ENCODE results near the gene PAWR. TPM values are rescaled to one million over a fixed set of nuclear protein-coding genes. Genes with fewer than 3 reads are reported as not detected.

The PAWR gene, protein sequence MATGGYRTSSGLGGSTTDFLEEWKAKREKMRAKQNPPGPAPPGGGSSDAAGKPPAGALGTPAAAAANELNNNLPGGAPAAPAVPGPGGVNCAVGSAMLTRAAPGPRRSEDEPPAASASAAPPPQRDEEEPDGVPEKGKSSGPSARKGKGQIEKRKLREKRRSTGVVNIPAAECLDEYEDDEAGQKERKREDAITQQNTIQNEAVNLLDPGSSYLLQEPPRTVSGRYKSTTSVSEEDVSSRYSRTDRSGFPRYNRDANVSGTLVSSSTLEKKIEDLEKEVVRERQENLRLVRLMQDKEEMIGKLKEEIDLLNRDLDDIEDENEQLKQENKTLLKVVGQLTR
- 7.2 TPM for total RNA-seq
- long read RNA-seq, full-length matches to known transcripts = 2 of 11 reads
- long read RNA-seq, partial matches to known transcripts = 5 of 11 reads
- long read RNA-seq, other reads (novel, unspliced or antisense) = 4 of 11 reads

DNA sequence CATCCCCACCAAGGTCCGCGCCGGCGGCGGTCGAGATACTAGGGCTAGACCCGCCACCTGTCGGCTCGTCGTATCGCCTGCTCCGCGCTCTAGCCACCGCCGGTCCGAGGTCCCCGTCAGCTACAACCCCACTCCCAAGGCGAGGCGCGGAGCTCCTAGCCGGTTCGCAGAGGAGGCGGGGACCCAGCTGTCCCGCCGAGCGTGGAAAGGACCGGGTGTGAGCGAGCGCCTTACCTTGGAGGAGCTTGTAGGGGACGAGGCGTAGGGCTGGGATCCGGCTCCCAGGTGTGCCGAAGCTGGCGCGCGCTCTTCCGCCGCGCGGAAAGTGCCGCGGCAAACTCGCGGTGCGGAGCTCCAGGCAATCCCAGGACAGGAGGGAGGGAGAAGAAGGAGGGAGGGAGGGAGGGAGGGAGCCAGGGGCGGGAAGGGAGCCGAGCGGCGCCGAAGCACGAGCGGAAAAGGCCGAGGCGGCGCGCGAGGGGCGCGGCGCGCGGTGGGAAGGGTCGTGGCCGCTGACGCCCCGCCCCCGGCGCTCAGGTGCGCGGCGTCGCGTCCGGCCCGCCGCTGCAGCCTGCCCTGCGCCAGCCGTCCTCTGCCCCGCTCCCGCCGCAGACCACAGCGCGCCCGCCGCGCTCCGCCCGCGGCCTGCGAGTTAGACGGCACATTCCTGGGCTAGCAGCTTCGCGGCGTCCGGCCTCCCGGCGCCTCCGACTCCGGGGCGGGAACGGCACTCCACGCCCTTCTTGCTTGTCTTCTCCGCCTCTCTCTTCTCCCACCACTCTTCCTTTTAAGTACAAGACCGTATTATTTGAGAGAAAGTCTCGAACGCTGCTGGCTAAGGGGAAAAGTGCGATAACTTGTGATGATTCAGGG lies at the start of gene PAWR:
TSS of gene PAWR (minus strand) at position 327 of the 873 bp plus-strand sequence. CDS start 720 bp downstream, outside the sequence.
- DNase-seq (peak; percentile 61), ATAC-seq (ENCODE audit: poor library complexity) (peak; percentile 82)
- intact Hi-C loops (cut with DNase I) = no loop called here

DNA sequence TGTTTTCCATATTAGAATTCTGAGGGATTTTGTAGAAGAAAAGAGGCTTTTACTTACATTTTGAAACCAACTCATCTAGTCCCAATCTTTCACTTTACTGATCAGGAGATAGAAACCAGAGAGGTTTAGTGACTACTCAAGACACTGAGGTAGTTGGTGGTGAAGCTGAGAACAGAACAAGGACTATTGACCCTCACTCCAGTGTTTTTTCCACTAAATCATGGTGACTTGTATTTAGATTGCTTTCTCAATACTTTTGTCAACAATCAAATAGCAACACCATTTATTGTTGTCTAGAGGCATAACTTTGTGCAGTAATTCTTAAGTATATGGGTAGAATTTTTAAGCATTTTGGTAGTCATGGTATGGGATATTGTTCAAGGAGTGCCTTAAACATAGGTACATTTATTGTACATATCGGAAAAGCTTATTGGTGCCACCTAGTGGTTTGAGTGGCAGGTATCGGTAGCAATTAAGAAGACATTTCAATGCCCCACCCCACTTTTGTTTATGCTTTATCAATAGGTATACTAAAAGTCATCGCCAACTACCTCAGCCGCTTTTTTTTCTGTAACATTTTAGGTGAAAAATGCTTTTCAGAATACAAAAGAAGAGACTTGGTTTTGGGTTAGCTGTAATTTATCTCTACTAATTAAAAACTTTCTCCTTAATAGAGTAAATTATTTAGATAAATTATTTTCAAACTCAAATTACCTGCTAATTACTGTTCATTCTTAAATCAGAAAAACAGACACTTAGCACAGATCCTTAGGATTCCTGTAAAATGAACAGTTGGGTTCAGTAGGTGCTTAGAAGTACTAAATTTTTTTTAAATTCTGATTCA lies 47.3 kb upstream of the PAWR start:
- intact Hi-C loops (cut with DNase I) = loop anchor here (5.0 kb wide), 1 partner anchor 181 kb away; no protein-coding TSS in a partner anchor
- ATAC-seq (ENCODE audit: poor library complexity) = peak; percentile 53
- no peak for DNase-seq

DNA sequence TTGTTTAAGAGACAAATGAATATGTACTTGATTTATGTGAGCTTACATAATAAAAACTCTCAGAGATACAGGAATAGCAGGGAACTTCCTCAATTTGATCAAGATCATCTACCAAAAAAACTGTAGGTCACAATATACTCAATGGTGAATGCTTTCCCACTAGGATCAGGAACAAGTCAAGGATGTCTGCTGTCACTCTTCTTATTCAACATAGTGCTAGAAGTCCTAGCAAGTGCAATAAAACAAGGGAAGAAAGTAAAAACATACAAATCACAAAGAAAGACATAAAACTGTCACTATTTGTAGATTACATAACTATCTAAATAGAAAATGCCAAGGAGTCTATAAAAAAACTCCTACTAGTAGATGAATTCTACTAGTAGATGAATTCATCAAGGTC lies 41.9 kb upstream of the PAWR start:
- ATAC-seq (ENCODE audit: poor library complexity) (no peak), DNase-seq (no peak)
- intact Hi-C loops (cut with DNase I) = no loop called here

DNA sequence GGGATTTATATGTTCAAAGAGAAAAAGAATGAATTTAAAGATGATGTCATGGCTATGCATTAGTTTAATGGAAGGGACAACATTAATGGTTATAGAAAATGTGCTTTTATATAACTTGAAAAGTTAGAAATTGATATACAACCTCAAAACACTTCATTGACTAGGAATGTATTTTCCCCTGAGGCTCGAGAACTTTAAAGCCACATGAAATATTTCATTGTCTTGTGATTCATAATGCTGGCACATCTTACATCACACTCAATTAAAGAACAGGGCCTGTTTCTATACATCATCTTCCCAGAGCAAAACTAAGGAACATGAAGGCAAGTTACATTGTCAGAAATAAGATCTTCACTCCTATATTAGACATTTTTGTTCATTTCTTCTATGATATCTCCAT lies 35.2 kb upstream of the PAWR start:
- ATAC-seq (ENCODE audit: poor library complexity) = no peak
- no peak for DNase-seq
- intact Hi-C loops (cut with DNase I) = no loop called here

DNA sequence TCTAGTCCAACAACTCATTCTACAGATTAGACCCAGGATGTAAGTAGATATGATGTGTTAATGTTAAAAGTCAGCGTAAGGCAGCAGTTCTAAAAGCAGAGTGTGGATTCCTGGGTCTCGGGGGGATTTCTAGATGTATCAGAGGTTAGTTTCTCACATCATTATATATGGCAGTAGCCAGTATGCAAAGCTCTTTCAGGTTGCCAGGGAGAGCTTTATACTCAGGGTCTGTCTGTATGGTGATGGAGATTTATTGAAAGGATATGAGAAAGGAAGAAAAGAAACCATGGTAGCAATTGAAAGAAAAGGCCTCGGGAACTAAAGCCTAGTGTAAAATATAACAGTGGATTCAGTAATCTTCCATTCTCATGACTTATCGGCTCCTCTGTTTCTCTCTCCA lies 26.2 kb upstream of the PAWR start:
- DNase-seq (no peak), ATAC-seq (ENCODE audit: poor library complexity) (no peak)
- intact Hi-C loops (cut with DNase I) = no loop called here

DNA sequence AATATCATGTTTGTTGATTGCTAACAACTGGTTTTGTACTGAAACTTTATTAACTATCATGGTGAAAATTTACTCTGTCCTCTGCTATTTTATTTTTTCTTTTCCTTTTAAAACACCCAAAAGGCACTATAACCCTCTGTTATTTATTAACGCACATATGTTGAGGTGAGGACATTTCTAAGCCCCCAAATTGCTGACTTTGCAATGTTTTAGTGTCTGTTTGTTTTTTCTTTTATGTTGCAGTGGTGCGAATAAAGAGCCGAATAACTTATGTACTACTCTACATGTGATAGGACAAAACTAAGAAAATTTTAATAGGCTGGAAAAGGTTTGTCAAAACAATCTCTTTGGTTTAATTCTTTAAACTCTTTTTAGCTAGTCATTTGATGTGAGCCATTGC lies 24.5 kb upstream of the PAWR start:
- intact Hi-C loops (cut with DNase I) = no loop called here
- no peak for DNase-seq
- no peak for ATAC-seq (ENCODE audit: poor library complexity)

DNA sequence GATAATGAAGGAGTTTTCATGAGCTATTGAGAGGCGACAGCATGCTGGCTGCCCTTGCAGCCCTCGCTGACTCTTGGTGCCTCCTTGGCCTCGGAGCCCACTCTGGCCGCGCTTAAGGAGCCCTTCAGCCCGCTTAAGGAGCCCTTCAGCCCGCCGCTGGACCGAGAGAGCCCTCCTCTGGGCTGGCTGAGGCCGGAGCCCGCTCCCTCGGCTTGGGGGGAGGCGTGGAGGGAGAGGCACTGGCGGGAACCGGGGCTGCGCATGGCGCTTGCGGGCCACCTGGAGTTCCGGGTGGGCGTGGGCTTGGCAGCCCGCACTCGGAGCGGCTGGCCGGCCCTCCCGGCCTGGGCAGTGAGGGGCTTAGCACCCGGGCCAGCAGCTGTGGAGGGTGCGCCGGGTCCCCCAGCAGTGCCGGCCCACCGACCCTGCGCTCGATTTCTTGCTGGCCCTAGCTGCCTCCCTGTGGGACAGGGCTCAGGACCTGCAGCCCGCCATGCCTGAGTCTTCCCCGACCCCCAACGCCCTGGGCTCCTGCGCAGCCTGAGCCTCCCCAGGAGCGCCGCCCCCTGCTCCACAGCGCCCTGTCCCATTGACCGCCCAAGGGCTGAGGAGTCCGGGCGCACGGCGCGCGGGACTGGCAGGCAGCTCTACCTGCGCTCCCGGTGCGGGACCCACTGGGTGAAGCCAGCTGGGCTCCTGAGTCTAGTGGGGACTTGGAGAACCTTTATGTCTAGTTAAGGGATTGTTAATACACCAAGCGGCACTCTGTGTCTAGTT lies 20.1 kb upstream of the PAWR start:
- intact Hi-C loops (cut with DNase I) = no loop called here
- ATAC-seq (ENCODE audit: poor library complexity) (no peak), DNase-seq (no peak)

DNA sequence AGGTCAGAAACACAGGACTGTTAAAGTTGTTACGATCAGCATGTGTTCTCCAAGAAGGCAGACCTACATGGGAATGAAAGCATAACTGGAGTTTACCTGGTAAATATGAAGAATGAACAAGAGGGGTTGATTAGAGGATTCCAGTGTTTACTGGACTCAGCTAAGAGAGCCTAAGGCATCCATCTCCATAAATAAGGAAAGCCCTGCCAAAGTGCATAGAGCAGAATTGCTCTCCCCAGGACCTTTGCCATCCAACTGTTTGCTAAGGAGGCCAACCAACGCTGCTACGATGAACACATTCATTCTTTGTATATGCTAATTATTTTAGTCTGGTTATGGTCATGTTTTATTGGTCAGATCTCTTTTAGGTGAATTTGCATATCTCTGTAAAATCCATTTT lies 17.1 kb upstream of the PAWR start:
- ATAC-seq (ENCODE audit: poor library complexity) = no peak
- DNase-seq = no peak
- intact Hi-C loops (cut with DNase I) = loop anchor here (10.0 kb wide), 1 partner anchor 467 kb away; no protein-coding TSS in a partner anchor

DNA sequence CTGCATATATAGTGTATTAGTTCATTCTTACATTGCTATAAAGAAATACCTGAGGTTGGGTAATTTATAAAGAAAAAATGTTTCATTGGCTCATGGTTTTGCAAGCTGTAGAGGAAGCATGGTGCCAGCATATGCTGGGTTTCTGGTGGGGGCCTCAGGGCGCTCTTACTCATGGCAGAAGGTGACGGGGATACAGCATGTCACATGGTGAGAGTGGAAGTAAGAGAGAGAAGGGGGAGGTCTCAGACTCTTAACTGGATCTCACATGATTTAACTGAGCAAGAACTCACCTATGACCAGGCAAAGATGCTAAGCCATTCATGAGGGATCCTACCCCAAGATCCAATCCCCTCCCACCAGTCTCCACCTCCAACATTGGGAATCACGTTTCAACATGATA lies 15.9 kb upstream of the PAWR start:
- intact Hi-C loops (cut with DNase I) = loop anchor here (10.0 kb wide), 1 partner anchor 468 kb away; no protein-coding TSS in a partner anchor
- DNase-seq = no peak
- no peak for ATAC-seq (ENCODE audit: poor library complexity)

DNA sequence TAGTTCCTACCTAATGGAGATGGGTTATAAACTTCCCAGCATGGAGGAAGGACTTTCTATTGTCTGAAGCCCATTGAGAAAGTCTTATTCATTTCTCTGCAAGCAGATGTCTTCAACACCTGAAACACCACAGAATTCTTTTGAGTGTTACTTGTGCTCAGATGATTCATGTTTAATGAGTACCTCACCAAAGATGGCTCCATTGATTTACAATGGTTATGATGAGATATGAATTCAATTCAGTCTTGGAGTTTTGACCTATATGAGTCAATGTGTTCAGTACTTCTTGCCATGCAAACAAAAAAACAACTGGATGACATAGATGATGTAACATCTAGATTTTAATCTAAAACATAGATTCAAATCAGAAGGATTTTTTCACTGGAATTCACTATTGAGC lies 15.4 kb upstream of the PAWR start:
- ATAC-seq (ENCODE audit: poor library complexity) = no peak
- intact Hi-C loops (cut with DNase I) = loop anchor here (10.0 kb wide), 1 partner anchor 469 kb away; no protein-coding TSS in a partner anchor

DNA sequence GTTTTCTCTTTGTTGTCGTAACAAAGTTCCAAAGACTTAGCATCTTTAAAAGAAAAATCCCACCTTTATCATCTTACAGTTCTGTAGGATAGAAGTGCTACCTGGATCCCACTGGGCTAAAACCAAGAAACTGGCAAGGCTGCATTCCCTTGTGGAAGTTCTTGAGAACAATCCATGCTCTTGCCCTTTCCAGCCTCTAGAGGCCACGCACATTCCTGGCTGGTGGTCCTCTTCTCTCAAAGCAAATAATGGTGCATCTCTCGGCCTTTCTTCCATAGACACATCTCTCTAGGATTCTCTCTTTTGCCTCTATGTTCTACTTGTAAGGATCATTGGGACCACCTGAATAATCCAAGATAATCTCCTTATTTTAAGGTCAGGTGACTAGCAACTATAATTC lies 8.2 kb upstream of the PAWR start:
- no peak for ATAC-seq (ENCODE audit: poor library complexity)
- intact Hi-C loops (cut with DNase I) = no loop called here
- DNase-seq = no peak

More for the DNA sequence above, 15.4 kb upstream of the PAWR start:
- no peak for DNase-seq

DNA sequence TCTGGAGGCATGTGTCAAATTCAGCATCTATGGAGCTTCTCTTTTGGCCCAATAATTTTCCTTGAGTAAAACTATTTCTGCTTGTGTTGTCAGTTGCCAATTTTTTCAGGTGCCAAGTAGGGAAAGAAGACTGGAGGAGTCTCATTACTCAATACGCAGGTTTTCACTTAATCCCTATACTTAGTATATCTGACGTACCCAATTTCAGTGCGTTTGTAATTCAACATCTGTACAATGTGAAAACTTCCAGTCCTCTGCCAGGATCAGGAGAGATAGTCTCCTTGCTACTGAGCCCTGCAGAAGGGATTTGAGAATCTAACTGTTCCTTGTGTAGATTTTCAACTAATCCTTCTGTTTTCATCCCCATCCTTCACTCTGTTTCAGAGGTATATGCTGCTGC lies 5.7 kb upstream of the PAWR start:
- DNase-seq (no peak), ATAC-seq (ENCODE audit: poor library complexity) (no peak)
- intact Hi-C loops (cut with DNase I) = no loop called here

DNA sequence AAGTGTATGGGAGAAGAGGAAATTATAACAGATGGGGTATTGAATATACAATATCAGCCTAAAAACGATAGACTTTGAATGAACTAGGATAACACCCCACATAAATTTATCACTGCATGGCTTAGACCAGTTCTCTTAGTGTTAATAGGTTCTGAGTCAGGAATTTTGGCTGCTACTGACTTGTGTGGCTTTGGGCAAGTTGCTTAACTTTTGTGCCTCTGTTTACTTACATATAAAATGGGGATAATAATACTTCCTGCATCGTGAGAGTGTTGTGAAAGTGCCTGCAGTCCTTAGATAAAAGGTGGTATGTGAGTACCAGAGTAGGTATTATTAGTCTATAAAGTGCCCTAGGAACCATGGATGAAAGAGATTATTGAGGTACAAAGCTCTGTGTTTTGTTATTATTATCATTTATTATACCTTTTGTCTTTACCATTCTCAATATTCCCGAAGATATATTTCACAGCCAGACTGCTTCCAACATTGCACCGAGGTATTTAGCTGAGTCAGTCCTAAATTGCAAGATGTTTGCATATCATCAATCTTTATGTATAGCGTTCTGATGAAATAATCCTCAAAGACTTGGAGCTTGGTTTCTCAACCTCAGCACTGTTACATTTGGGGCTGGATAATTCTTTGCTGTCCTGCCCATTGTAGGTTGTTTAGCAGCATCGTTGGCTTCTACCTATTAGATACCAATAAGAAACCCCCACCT lies 2.3 kb upstream of the PAWR start:
- intact Hi-C loops (cut with DNase I) = no loop called here
- no peak for ATAC-seq (ENCODE audit: poor library complexity)

DNA sequence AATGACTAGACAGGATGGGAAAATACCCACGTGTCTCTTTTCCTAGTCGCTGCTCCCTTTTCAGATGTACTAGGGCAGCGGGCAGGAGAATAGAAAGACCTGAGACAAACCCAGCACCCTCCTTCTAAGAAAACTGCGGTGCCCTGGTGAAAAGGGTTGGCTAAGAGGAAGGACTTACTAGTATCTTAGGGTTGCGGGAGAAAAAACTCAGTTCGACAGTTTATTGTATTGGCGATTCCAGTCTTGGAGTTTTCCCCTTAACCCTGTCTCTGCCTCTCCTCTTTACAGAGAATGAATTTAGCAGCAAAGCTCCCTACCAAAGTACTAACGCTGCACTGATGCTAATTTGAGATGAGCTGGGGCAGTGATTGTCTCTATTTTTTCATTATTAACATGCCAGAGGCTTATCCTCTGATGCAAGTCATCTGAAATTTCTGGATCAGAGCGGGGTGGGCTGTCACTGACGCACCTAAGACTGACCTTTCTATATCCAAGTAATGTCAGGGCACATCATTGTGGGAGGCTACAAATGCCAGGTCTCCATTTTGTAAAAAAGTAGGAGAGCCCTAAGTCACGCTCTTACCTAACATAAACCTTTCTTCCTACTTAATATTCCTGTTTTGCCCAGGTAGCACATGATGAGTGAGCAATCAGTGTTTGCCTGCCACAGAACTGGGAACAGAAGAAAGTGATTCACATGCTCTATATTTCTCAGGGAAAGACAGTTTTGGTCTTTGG lies 916 bp upstream of the PAWR start:
- intact Hi-C loops (cut with DNase I) = no loop called here
- DNase-seq = no peak
- ATAC-seq (ENCODE audit: poor library complexity) = peak; percentile 21

More for the DNA sequence above, 2.3 kb upstream of the PAWR start:
- no peak for DNase-seq

DNA sequence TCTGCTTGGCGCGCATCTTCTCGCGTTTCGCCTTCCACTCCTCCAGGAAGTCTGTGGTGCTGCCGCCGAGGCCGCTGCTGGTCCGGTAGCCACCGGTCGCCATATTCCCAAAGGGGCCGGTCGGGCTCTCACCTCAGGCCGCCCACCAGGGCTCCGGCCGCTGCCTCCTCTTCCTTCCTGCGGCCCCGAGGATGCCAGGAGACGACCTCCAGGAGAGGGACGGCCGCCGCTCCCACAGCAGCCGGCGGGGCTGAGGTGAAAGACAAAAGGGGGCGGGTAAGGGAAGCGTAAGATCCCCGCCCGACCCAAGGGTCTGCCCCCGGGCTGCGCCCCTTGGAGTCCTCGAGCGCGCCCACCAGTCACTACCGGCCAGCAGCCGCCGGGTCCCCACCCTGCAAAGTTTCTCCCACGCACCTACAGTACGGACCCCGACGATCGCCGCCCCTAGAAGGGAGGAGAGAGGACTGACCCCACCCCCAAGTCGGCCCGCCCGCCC lies 574 bp downstream of the PAWR start:
- intact Hi-C loops (cut with DNase I) = no loop called here
- ATAC-seq (ENCODE audit: poor library complexity) = peak; percentile 25
- DNase-seq = peak; percentile 50

DNA sequence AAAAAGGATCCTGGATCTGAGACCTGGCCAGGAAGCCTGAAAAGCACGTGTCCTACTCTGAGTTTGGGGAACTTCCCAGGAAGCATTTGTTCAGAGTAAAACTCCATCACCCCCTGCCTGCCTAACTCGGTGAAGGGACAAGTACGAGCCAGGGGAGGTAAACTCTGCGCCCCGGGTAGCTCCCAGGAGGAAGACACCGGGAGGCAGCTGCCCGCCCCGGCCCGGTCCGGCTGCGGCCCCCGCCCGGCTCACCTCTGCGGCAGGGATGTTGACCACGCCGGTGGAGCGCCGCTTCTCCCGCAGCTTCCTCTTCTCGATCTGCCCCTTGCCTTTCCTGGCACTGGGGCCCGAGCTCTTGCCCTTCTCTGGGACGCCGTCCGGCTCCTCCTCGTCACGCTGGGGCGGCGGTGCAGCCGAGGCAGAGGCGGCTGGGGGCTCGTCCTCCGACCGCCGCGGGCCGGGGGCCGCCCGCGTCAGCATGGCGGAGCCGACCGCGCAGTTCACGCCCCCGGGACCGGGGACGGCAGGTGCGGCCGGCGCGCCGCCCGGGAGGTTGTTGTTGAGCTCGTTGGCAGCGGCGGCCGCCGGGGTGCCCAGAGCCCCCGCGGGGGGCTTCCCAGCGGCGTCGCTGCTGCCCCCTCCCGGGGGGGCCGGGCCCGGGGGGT lies 1.2 kb downstream of the PAWR start:
- peak; percentile 57 for DNase-seq
- peak; percentile 24 for ATAC-seq (ENCODE audit: poor library complexity)
- intact Hi-C loops (cut with DNase I) = no loop called here
